BLaER1 treated with 17β-estradiol and CSF1 and Interleukin-3, amounts not matched to agents 10 nM and 100 nM (cell line): ENCODE results near the gene SLC28A1.
A peak's percentile ranks its signal among the peaks of the same experiment; 100 is the strongest.

ENCODE experiments used
- H3K27ac ChIP-seq, 11 experiments: shearing (Covaris generic); formaldehyde crosslinking; 2 replicates each; pipeline ENCODE4 v1.8.1; 2022
- H3K27me3 ChIP-seq, 11 experiments: shearing (Covaris generic); formaldehyde crosslinking; 2 replicates each; pipeline ENCODE4 v1.8.1; 2022
- H3K36me3 ChIP-seq, 11 experiments: shearing (Covaris generic); formaldehyde crosslinking; 2 replicates each; pipeline ENCODE4 v1.8.1; 2022
- H3K4me1 ChIP-seq, 10 experiments: shearing (Covaris generic); formaldehyde crosslinking; 2 replicates each; pipeline ENCODE4 v1.8.1; 2022
- H3K4me2 ChIP-seq, 11 experiments: shearing (Covaris generic); formaldehyde crosslinking; 2 replicates each; pipeline ENCODE4 v1.8.1; 2022
- H3K4me3 ChIP-seq, 10 experiments: shearing (Covaris generic); formaldehyde crosslinking; 2 replicates each; pipeline ENCODE4 v1.8.1; 2022
- H3K9ac ChIP-seq, 11 experiments: shearing (Covaris generic); formaldehyde crosslinking; 2 replicates each; pipeline ENCODE4 v1.8.1; 2022
- H3K9me3 ChIP-seq, 11 experiments: shearing (Covaris generic); formaldehyde crosslinking; replicated peaks in 1 of 11; 2 replicates each; pipeline ENCODE4 v1.8.1; 2022
- H4K20me1 ChIP-seq, 11 experiments: shearing (Covaris generic); formaldehyde crosslinking; 2 replicates each; pipeline ENCODE4 v1.8.1; 2022
- Cebpa-rat ChIP-seq, 11 experiments: shearing (Covaris generic); IDR thresholded peaks; 2 replicates each; pipeline ENCODE4 v1.8.1; 2022

SLC28A1 gene, protein sequence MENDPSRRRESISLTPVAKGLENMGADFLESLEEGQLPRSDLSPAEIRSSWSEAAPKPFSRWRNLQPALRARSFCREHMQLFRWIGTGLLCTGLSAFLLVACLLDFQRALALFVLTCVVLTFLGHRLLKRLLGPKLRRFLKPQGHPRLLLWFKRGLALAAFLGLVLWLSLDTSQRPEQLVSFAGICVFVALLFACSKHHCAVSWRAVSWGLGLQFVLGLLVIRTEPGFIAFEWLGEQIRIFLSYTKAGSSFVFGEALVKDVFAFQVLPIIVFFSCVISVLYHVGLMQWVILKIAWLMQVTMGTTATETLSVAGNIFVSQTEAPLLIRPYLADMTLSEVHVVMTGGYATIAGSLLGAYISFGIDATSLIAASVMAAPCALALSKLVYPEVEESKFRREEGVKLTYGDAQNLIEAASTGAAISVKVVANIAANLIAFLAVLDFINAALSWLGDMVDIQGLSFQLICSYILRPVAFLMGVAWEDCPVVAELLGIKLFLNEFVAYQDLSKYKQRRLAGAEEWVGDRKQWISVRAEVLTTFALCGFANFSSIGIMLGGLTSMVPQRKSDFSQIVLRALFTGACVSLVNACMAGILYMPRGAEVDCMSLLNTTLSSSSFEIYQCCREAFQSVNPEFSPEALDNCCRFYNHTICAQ

DNA sequence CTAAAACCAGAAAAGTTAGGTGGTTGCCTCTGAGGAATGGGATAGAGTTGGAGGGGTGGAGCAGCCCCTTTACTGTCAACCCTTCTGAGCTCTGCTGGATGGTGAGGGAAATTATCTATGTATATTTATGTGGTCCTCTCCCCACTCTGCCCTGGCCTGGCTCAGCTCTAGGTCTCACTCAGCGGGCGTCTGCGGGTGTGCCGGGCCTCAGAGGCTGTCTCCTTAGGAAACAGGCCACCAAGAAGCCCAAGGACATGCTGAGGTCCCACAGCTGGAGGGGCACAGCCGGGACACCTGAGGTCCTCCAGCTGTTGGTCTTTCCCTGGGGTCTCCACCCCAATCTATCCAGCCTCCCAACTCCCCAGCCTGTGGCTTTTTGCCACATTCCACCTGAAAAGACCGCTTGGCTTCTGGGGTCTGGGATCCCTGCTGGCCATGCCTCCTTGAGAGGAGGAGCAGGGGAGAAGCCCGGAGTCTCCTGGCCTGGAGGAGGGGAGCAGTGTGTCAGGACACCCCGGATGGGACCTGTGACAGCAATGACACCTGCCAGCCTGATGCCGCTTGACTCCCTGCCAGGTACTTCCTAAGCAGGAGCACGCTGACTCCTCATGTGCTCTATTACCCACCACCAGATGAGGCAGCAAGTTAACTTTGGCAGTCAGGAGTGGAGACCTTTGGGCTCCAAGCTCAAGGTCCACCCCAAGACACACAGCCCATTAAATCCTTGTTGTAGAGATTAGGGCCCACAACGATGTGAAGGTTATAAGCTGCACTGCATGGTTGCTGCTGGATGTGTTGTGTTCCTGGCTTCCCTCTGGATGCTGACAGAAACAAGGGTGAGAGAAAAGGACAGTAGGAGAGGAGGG, at the start of gene SLC28A1:
TSS of gene SLC28A1 (plus strand) at position 747 of the 866 bp plus-strand sequence. CDS start 3,099 bp downstream, outside the sequence.
- Histone ChIP-seq H3K9me3 (0 out of 22 replicates have a peak, but pooled peaks cover 0 to 3% (median 0%) of the 10 kb centered on the region in 11 experiments), H3K9ac (no peak within 1 kb of the TSS), H3K4me2 (no peak within 1 kb of the TSS), H3K36me3 (no peaks in the 10 kb centered on the region), H4K20me1 (no peaks in the 10 kb centered on the region), H3K27ac (no peak within 1 kb of the TSS), H3K4me1 (peaks cover 0 to 5% (median 0%) of the 10 kb centered on the region in 10 experiments; a peak in 1 of 20 replicates), H3K27me3 (no peaks in the 10 kb centered on the region), H3K4me3 (no peak within 1 kb of the TSS)
- no peak for TF ChIP-seq Cebpa-rat (IDR thresholded peaks at IDR 0.05)

GRCh38 chr15:84834969-84835368, 49.5 kb upstream of the SLC28A1 start:
- H3K36me3 ChIP-seq = no peaks in the 10 kb centered on the region
- H4K20me1 ChIP-seq = no peaks in the 10 kb centered on the region
- H3K9me3 ChIP-seq = no peaks in the 10 kb centered on the region
- no peak overlapping the region for H3K9ac ChIP-seq
- H3K4me3 ChIP-seq = no peak overlapping the region
- TF ChIP-seq Cebpa-rat (IDR thresholded peaks at IDR 0.05) = no peak
- no peaks in the 10 kb centered on the region for H3K27me3 ChIP-seq
- peaks cover 10 to 54% (median 28%) of the 10 kb centered on the region in 10 experiments; a peak in 18 of 20 replicates for H3K4me1 ChIP-seq
- peak overlapping the region in 1 of 11 experiments; percentile 70; a peak in 2 of 22 replicates for H3K4me2 ChIP-seq
- no peak overlapping the region; a peak in 1 of 22 replicates for H3K27ac ChIP-seq

GRCh38 chr15:84835661-84836337, 48.7 kb upstream of the SLC28A1 start:
- peak overlapping the region in 6 of 11 experiments; percentile 10 to 57 (median 44); a peak in 6 of 22 replicates for H3K27ac ChIP-seq
- no peaks in the 10 kb centered on the region for H4K20me1 ChIP-seq
- no peaks in the 10 kb centered on the region for H3K36me3 ChIP-seq
- no peak overlapping the region for H3K4me3 ChIP-seq
- H3K4me2 ChIP-seq = peak overlapping the region in 3 of 11 experiments; percentile 52 to 68 (median 58); a peak in 4 of 22 replicates
- H3K9ac ChIP-seq = no peak overlapping the region
- H3K27me3 ChIP-seq = no peaks in the 10 kb centered on the region
- H3K4me1 ChIP-seq = peaks cover 17 to 63% (median 35%) of the 10 kb centered on the region in 10 experiments
- H3K9me3 ChIP-seq = no peaks in the 10 kb centered on the region
- no peak for TF ChIP-seq Cebpa-rat (IDR thresholded peaks at IDR 0.05)

GRCh38 chr15:84836844-84837243, 47.6 kb upstream of the SLC28A1 start:
- TF ChIP-seq Cebpa-rat (IDR thresholded peaks at IDR 0.05) = peak in 6 of 11 experiments; percentile 45 to 64 (median 54); a peak in 11 of 22 replicates
- Histone ChIP-seq H4K20me1 (no peaks in the 10 kb centered on the region), H3K4me2 (peak overlapping the region in 10 of 11 experiments; percentile 28 to 68 (median 54); a peak in 18 of 22 replicates)

DNA sequence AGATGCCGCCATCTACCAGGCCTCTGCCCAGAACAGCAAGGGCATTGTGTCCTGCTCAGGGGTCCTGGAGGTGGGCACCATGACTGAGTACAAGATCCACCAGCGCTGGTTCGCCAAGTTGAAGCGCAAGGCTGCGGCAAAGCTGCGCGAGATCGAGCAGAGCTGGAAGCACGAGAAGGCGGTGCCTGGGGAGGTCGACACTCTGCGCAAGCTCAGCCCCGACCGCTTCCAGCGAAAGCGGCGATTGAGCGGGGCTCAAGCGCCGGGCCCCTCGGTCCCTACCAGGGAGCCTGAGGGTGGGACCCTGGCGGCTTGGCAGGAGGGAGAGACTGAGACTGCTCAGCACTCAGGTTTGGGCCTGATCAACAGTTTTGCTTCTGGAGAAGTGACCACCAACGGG, 44.7 kb upstream of the SLC28A1 start:
- Histone ChIP-seq H3K27ac (peak overlapping the region in 6 of 11 experiments; percentile 24 to 78 (median 42); a peak in 5 of 22 replicates), H3K36me3 (no peaks in the 10 kb centered on the region), H4K20me1 (no peaks in the 10 kb centered on the region), H3K27me3 (no peaks in the 10 kb centered on the region), H3K4me3 (no peak overlapping the region), H3K4me1 (peaks cover 22 to 56% (median 37%) of the 10 kb centered on the region in 10 experiments), H3K4me2 (peak overlapping the region in 6 of 11 experiments; percentile 4 to 89 (median 47); a peak in 7 of 22 replicates), H3K9me3 (no peaks in the 10 kb centered on the region), H3K9ac (no peak overlapping the region)
- no peak for TF ChIP-seq Cebpa-rat (IDR thresholded peaks at IDR 0.05)

More at GRCh38 chr15:84836844-84837243, 47.6 kb upstream of the SLC28A1 start:
- H3K9me3 ChIP-seq = no peaks in the 10 kb centered on the region
- peak overlapping the region in 6 of 11 experiments; percentile 2 to 39 (median 22); a peak in 6 of 22 replicates for H3K9ac ChIP-seq
- H3K36me3 ChIP-seq = no peaks in the 10 kb centered on the region
- no peak overlapping the region for H3K4me3 ChIP-seq
- H3K4me1 ChIP-seq = peaks cover 22 to 72% (median 41%) of the 10 kb centered on the region in 10 experiments
- H3K27me3 ChIP-seq = no peaks in the 10 kb centered on the region
- H3K27ac ChIP-seq = peak overlapping the region in 7 of 11 experiments; percentile 19 to 65 (median 57); a peak in 13 of 22 replicates

DNA sequence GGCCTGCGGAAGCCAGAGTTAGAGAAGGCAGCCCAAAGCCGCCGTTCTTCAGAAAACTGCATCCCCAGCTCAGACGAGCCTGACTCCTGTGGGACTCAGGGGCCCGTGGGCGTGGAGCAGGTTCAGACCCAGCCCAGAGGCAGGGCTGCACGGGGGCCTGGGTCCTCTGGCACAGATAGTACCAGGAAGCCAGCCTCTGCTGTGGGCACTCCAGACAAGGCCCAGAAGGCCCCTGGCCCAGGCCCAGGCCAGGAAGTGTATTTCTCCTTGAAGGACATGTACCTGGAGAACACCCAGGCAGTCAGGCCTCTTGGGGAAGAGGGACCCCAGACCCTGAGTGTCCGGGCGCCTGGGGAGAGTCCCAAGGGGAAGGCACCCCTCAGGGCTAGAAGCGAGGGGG, 44.2 kb upstream of the SLC28A1 start:
- peak overlapping the region; percentile 34 to 89 (median 54); a peak in 20 of 22 replicates for H3K4me2 ChIP-seq
- H3K27me3 ChIP-seq = no peaks in the 10 kb centered on the region
- no peak overlapping the region for H3K4me3 ChIP-seq
- no peaks in the 10 kb centered on the region for H3K9me3 ChIP-seq
- H3K36me3 ChIP-seq = no peaks in the 10 kb centered on the region
- H3K27ac ChIP-seq = peak overlapping the region in 10 of 11 experiments; percentile 13 to 78 (median 34); a peak in 12 of 22 replicates
- TF ChIP-seq Cebpa-rat (IDR thresholded peaks at IDR 0.05) = no peak
- H3K4me1 ChIP-seq = peaks cover 22 to 54% (median 37%) of the 10 kb centered on the region in 10 experiments
- H3K9ac ChIP-seq = peak overlapping the region in 2 of 11 experiments; percentile 16 to 50; a peak in 3 of 22 replicates
- H4K20me1 ChIP-seq = no peaks in the 10 kb centered on the region

DNA sequence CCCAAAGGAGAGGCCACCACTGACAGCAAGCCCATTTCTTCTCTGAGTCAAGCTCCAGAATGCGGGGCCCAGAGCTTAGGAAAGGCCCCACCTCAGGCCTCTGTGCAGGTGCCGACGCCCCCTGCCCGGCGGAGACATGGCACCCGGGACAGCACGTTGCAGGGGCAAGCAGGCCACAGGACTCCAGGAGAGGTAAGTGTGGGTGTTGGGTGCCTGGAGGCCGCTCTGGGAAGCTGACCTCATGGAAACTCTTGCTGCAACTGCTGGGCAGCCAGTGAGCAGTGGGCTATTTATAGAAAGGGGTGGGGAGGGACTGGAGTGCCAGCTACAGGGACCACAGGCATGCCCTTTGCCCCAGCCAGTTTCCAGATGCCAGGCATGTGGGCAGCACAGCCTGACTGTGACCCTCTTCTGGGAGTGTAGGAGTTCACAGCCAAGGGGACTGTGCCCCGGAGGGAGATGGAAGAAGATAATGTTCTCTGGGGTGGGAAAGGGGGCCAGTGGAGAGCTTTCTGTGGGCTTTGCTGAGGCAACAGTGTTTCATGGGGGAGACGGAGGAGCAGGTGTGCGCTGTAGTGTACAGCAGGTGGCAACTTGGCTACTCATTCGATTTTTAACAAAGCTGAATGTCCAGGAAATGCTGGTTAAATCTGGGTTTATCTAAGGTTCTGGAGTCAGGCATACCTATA, 43.6 kb upstream of the SLC28A1 start:
- Histone ChIP-seq H3K4me3 (no peak overlapping the region), H3K36me3 (no peaks in the 10 kb centered on the region), H4K20me1 (no peaks in the 10 kb centered on the region), H3K27me3 (no peaks in the 10 kb centered on the region), H3K4me1 (peaks cover 22 to 54% (median 35%) of the 10 kb centered on the region in 10 experiments), H3K27ac (peak overlapping the region in 10 of 11 experiments; percentile 17 to 78 (median 34); a peak in 11 of 22 replicates), H3K9ac (peak overlapping the region in 4 of 11 experiments; percentile 10 to 50 (median 32); a peak in 3 of 22 replicates), H3K9me3 (peaks cover 0 to 2% (median 0%) of the 10 kb centered on the region in 11 experiments; a peak in 1 of 22 replicates), H3K4me2 (peak overlapping the region; percentile 34 to 89 (median 54); a peak in 21 of 22 replicates)
- no peak for TF ChIP-seq Cebpa-rat (IDR thresholded peaks at IDR 0.05)
